C4-2B (cell line): Measurements from ENCODE around the gene RASA3.
"Not testable (repeated sequence)": the region's sequence is repeated elsewhere in the genome, so short reads cannot be mapped to it uniquely, and the experiment has no call there.

ENCODE experiments used
- H3K27ac ChIP-seq: fragments of 450-650 bp; 2 replicates; pipeline ENCODE4 v1.5.1; 2017
- ZFX ChIP-seq: fragments of 450-650 bp; IDR thresholded peaks from 2 replicates; pipeline ENCODE4 v1.6.1; 2017
- TF ChIP-seq, protein P1 (sequence below): fragments of 450-650 bp; conservative IDR thresholded peaks from 2 replicates; pipeline ENCODE4 v1.5.1; 2017; ENCODE audit warnings: mild to moderate bottlenecking

The RASA3 gene

DNA sequence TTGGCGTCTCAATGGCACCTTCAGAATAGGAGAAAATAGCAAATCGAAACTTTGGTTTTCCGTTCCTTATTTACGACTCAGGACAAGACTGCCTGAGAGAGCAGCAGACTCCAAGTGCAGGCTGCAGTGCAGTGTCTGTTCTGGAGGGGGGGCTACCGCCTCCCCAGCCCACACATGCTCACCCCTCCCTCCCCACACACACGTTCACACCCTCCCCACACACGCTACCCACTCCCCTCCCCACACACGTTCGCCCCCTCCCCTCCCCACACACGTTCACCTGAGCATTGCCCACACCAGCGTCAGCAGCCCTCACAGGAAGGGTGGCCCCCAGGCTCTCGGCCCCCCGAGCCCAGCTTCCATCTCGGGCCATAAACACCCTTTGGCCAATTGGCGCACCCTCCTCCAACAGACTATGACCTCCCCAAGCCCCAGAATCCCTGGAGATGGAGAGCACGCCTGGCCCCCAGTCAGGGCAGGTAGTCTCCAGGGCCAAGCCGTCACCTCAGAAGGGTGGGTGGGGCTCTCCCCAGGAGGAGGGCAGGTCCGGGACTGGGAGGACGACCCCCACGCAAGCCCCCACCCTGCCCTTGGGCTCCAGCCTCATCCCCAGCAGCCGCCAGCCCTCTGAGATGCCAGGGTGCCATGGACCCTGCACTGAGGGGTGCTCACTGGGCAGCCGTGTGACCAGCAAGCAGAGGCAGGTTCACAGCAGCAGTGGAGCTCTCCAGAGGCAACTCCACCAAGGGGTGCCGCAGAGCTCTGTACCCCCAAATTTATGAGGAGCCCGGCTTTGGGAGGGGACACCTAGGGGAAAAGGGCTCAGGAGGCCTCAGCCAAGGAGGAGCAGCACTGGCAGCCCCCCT lies 27.5 kb downstream of the RASA3 start:
- no peak overlapping the region for H3K27ac ChIP-seq
- no peak for TF ChIP-seq ZFX

DNA sequence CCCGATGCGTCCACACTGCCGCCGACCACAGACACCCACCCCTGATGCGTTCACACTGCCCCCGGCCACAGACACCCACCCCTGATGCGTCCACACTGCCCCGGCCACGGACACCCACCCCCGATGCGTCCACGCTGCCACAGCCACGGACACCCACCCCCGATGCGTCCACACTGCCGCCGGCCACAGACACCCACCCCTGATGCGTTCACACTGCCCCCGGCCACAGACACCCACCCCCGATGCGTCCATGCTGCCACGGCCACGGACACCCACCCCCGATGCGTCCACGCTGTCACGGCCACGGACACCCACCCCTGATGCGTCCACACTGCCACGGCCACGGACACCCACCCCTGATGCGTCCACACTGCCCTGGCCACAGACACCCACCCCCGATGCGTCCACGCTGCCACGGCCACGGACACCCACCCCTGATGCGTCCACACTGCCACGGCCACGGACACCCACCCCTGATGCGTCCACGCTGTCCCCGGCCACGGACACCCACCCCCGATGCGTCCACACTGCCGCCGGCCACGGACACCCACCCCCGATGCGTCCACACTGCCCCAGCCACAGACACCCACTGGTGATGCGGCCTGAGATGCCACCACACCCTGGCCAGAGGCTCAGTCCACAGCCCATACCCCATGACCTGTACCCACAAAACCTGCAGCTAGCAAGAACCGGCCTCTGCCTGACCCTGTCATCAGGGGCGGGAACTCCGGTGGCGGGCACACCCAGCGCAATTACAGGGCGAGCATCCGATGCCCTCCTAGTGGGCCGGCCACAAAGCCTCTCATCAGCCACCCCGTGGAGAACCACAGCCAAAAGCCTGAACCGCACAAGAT lies 28.4 kb downstream of the RASA3 start:
- TF ChIP-seq, protein P1, sequence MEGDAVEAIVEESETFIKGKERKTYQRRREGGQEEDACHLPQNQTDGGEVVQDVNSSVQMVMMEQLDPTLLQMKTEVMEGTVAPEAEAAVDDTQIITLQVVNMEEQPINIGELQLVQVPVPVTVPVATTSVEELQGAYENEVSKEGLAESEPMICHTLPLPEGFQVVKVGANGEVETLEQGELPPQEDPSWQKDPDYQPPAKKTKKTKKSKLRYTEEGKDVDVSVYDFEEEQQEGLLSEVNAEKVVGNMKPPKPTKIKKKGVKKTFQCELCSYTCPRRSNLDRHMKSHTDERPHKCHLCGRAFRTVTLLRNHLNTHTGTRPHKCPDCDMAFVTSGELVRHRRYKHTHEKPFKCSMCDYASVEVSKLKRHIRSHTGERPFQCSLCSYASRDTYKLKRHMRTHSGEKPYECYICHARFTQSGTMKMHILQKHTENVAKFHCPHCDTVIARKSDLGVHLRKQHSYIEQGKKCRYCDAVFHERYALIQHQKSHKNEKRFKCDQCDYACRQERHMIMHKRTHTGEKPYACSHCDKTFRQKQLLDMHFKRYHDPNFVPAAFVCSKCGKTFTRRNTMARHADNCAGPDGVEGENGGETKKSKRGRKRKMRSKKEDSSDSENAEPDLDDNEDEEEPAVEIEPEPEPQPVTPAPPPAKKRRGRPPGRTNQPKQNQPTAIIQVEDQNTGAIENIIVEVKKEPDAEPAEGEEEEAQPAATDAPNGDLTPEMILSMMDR = no peak
- no peak for TF ChIP-seq ZFX
- no peak overlapping the region for H3K27ac ChIP-seq

DNA sequence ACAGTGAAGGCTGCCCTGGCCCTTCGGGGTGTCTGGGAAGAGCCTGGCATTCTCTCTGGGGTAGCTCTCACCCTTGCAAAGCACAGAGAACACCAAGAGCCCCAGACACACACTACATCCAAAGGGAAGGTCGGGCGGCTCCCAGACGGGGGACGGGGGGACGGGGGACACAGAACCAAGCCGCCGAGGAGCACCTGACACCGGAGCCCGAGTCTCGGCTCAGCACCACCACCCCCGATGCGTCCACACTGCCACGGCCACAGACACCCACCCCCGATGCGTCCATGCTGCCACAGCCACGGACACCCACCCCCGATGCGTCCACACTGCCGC lies 29.2 kb downstream of the RASA3 start:
- H3K27ac ChIP-seq = not testable (repeated sequence)

DNA sequence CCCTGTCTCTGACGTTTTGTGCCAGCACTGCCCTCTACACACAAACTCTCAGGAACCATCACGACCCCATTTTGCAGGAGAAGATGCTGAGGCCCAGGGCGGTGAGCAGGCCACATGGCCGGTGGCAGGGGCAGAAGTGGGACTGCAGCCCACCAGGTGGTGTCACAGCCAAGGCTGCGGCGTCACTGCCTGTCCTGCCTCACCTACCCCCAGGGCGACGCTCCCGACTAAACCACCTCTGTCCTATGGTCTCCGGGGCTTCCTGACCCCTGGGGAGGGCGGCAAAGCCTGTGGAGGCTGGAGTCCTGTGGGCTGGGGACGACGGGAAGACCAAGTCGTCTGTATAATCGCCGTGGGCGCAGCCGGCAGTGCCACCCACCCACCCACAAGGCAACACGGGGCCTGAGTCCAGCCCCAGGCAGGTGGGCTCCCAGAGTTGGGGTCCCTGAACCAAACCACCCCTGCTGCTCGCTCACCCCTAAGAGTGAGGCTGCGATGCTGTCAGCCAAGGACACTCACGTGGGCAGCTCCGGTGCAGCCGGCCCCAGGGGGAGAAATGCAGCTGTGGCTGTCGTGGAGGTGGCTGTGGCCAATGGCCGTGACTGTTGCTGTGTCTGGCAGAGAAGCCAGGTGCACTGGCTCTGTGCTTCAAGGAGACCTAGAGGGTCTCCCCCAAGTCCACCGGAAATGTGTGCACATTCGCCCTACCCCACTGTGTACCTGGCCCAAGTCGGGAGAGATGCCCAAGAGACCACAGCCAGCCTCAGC lies 29.7 kb downstream of the RASA3 start:
- TF ChIP-seq ZFX = no peak
- TF ChIP-seq, protein P1 = no peak
- no peak overlapping the region for H3K27ac ChIP-seq

DNA sequence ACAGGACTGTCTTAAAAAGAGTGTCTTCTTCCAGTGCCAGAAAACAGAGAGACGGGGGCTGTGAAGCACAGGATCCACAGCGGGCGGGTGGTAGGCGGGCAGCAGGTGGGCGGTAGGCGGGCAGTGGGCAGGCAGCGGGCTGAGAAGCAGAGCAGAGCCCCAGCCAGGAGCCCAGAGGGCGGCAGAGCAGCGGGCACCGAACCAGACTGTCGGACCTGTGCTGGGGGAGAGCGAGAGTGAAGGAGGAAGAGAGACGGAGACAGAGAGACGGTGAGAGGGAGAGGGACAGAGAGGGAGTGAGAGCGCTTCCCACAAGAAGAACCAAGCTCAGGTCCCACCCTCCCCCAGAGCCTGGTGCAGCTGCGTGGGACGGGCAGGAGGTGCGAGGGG lies 30.3 kb downstream of the RASA3 start:
- TF ChIP-seq, protein P1 = no peak
- no peak for TF ChIP-seq ZFX
- H3K27ac ChIP-seq = no peak overlapping the region

DNA sequence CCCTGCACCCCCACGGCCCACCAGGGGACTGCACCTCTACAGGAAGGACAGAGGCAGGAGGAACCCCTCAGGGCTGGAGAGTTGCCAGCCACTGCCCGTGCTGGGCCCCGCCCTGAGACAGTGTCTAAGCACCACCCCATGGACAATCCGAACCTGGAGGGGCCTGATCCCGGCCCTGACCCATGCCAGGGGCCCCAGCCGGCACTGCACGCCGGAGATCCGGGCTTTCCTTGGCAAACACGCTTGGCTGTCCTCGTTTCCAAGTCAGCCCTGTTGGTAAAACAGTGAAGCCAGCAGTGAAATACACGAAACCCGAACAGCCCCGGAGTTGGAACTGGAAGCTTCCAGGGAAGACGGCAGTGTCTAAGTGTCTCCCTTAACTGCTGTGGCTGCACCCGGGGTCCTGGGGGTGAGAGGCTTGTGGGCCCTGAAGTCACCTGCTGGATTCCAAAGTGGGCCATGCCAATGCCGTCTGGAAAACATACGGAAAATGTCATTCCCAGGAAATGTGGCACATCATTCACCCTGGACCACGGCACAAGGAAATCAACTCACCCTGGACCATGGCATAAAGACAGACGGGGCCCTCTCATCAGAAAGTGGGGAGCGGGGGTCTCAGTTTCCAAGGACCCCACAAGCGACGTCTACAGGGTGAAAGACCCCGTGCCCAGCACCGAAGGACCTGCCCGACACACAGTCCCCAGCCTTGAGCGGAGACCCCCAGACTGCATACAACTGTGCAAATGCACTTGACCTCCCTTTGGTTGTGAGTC lies 30.9 kb downstream of the RASA3 start:
- no peak overlapping the region for H3K27ac ChIP-seq
- TF ChIP-seq, protein P1 = no peak
- TF ChIP-seq ZFX = no peak

DNA sequence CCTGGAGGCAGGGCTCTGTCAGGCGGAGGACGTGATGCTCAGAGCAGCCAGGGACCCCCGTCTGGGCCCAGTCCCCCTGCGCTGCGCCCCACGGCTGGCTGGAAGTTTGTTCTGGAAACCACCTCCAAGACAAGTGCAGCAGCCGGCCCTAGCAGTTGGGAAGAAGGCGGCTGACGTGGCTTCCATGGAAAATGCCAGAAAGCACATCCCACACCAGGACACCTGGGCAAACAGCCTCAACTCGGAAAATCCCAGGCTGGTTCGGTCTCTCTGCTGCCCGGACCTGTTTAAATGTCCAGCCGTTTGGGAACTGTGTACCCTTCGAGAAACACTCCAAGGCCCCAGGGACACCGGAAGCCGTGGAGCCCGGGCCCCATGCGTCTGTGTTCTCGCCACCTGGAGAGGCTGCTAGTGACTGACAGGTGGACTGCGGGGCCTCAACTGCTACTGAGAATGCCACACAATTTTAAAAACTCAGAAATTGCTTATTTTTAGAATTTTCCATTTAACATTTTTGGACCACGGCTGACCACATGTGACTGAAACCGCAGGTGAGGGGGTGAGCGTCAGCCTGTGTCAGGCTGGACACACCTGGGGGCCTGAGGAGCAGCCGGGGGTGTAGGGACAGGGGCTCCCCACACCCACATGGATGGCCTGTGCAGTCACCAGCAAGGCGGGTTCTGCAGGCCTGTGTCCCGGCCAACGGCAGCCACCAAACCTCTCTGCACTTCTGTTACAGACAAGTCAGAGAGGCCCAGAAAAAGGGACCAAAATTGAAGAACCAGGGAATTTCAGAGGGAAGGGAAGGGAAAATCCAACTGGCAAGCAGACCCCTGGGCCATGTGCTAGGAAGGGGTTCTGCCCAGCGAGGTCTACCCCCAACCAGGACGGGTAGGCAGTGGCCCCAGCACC lies 31.7 kb downstream of the RASA3 start:
- no peak for TF ChIP-seq ZFX
- TF ChIP-seq, protein P1 = no peak
- H3K27ac ChIP-seq = peak overlapping the region; percentile 36; the same call in 1 of the 2 replicates
